Dedifferentiated amniotic fluid mesenchymal stem cell (primary cell): ENCODE measurements around the gene SP100.
"Not testable (repeated sequence)": the region's sequence is repeated elsewhere in the genome, so short reads cannot be mapped to it uniquely, and the experiment has no call there.

Source experiments
- DNase-seq: peaks from one replicate; pipeline ENCODE4 v3.0.0-alpha.2; 2016; ENCODE audit errors: extremely low spot score

The SP100 gene

GRCh38 chr2:230416061-230416721 lies at the start of gene SP100:
Gene SP100 (plus strand): TSS chr2:230416201. CDS start chr2:230416297, 96 bp downstream.
- DNase-seq = peak; percentile 86

- no peak for DNase-seq
Measured at GRCh38 chr2:230382108-230382507, 33.9 kb upstream of the SP100 start.

GRCh38 chr2:230383453-230383852 lies 32.5 kb upstream of the SP100 start:
- DNase-seq = no peak

GRCh38 chr2:230384986-230385385 lies 31.0 kb upstream of the SP100 start:
- no peak for DNase-seq

- DNase-seq = no peak
Measured at GRCh38 chr2:230394301-230394700, 21.7 kb upstream of the SP100 start.

GRCh38 chr2:230398698-230399097 lies 17.3 kb upstream of the SP100 start:
- not testable (repeated sequence) for DNase-seq

- DNase-seq = no peak
Measured at GRCh38 chr2:230400041-230400440, 16.0 kb upstream of the SP100 start.

- DNase-seq = no peak
Measured at GRCh38 chr2:230400454-230400853, 15.5 kb upstream of the SP100 start.

- DNase-seq = not testable (repeated sequence)
Measured at GRCh38 chr2:230401026-230401425, 15.0 kb upstream of the SP100 start.

GRCh38 chr2:230403746-230404145 lies 12.3 kb upstream of the SP100 start:
- no peak for DNase-seq

GRCh38 chr2:230405824-230406223 lies 10.2 kb upstream of the SP100 start:
- no peak for DNase-seq

- DNase-seq = peak; percentile 80
Measured at GRCh38 chr2:230408244-230408842, 7.7 kb upstream of the SP100 start.

GRCh38 chr2:230409316-230409715 lies 6.7 kb upstream of the SP100 start:
- not testable (repeated sequence) for DNase-seq

GRCh38 chr2:230410263-230410662 lies 5.7 kb upstream of the SP100 start:
- no peak for DNase-seq

- no peak for DNase-seq
Measured at GRCh38 chr2:230410861-230411569, 5.0 kb upstream of the SP100 start.

GRCh38 chr2:230411570-230412370 lies 4.2 kb upstream of the SP100 start:
- peak; percentile 42 for DNase-seq

GRCh38 chr2:230412371-230412711 lies 3.7 kb upstream of the SP100 start:
- DNase-seq = no peak

GRCh38 chr2:230412846-230413245 lies 3.2 kb upstream of the SP100 start:
- no peak for DNase-seq

- DNase-seq = no peak
Measured at GRCh38 chr2:230413479-230413878, 2.5 kb upstream of the SP100 start.

- DNase-seq = no peak
Measured at GRCh38 chr2:230414302-230414701, 1.7 kb upstream of the SP100 start.

- no peak for DNase-seq
Measured at GRCh38 chr2:230417436-230417835, 1.4 kb downstream of the SP100 start.

- DNase-seq = peak; percentile 37
Measured at GRCh38 chr2:230418341-230419016, 2.5 kb downstream of the SP100 start.
